Activated naive CD8-positive, alpha-beta T cell treated with anti-CD3 and anti-CD28 coated beads for 36 hours (primary cell): Measurements from ENCODE around the gene FBXO45. TPM values are rescaled to one million over a fixed set of nuclear protein-coding genes. Genes with fewer than 3 reads are reported as not detected.
"Not testable (repeated sequence)": the region's sequence is repeated elsewhere in the genome, so short reads cannot be mapped to it uniquely, and the experiment has no call there.

Source experiments
- DNase-seq: peaks from one replicate; pipeline ENCODE4 v3.0.0; 2021
- H3K27ac Mint-ChIP-seq: one replicate; pipeline ENCODE4 v1.8.0; 2022; ENCODE audit warnings: mild to moderate bottlenecking, moderate library complexity, mixed read lengths
- H3K27me3 Mint-ChIP-seq: one replicate; pipeline ENCODE4 v1.8.0; 2022; ENCODE audit warnings: mild to moderate bottlenecking, mixed read lengths
- H3K36me3 Mint-ChIP-seq: one replicate; pipeline ENCODE4 v1.8.0; 2021; ENCODE audit warnings: mild to moderate bottlenecking, mixed read lengths
- H3K4me1 Mint-ChIP-seq: one replicate; pipeline ENCODE4 v1.8.0; 2021; ENCODE audit warnings: mixed read lengths
- H3K4me3 Mint-ChIP-seq: one replicate; pipeline ENCODE4 v1.8.0; 2022; ENCODE audit warnings: mild to moderate bottlenecking, moderate library complexity, mixed read lengths
- H3K9me3 Mint-ChIP-seq: one replicate; pipeline ENCODE4 v1.8.0; 2022; ENCODE audit warnings: mixed read lengths
- total RNA-seq, 2 experiments: library from RNA; stranded (reverse); gene quantifications; one replicate each; pipeline ENCODE4 v1.2.3, GENCODE V29; 2021

Gene FBXO45
- total RNA-seq, 2 experiments from 2014 or later = 26.1 to 26.3 TPM

- Mint-ChIP-seq H3K4me1 (peaks cover 41% of the 10 kb centered on the region), H3K9me3 (no peaks in the 10 kb centered on the region), H3K27me3 (no peaks in the 10 kb centered on the region), H3K36me3 (peaks cover 18% of the 10 kb centered on the region), H3K4me3 (no peak overlapping the region), H3K27ac (no peak overlapping the region)
- no peak for DNase-seq
These were observed 68.2 kb downstream of the FBXO45 start for GRCh38 chr3:196636369-196637349.

- peaks cover 27% of the 10 kb centered on the region for H3K36me3 Mint-ChIP-seq
- peaks cover 47% of the 10 kb centered on the region for H3K4me1 Mint-ChIP-seq
- DNase-seq, H3K9me3 Mint-ChIP-seq, H3K4me3 Mint-ChIP-seq, H3K27ac Mint-ChIP-seq, H3K27me3 Mint-ChIP-seq: not testable (repeated sequence)
These were observed 69.5 kb downstream of the FBXO45 start for GRCh38 chr3:196637941-196638340.

Other genes starting within 250 kb of the FBXO45 start
- gene TM4SF19, start 230.3 kb upstream of the FBXO45 start, total RNA-seq = not detected
- gene UBXN7, start 136.2 kb upstream of the FBXO45 start, total RNA-seq = 10 to 100 TPM; 52.7 to 57.5 TPM
- gene RNF168, start 64.9 kb upstream of the FBXO45 start, total RNA-seq = 10 to 100 TPM; 24.5 to 27.1 TPM
- gene SMCO1, start 53.3 kb upstream of the FBXO45 start, total RNA-seq = not detected
- gene WDR53, start 106 bp upstream of the FBXO45 start, total RNA-seq = 10 to 100 TPM; 27.3 to 27.5 TPM
- gene NRROS, start 71.0 kb downstream of the FBXO45 start, total RNA-seq = 10 to 100 TPM; 21.2 to 22.0 TPM
- gene CEP19, start 143.6 kb downstream of the FBXO45 start, total RNA-seq = 1 to 10 TPM; 5.6 to 6.4 TPM
- 10 to 100 TPM; 41.4 to 44.3 TPM for gene PIGX, start 143.7 kb downstream of the FBXO45 start, total RNA-seq
- gene PAK2, start 171.2 kb downstream of the FBXO45 start, total RNA-seq = 10 to 100 TPM; 67.9 to 69.5 TPM